GM18508 (cell line): ENCODE measurements around the gene ANKRD13C.
"Not testable (repeated sequence)": the region's sequence is repeated elsewhere in the genome, so short reads cannot be mapped to it uniquely, and the experiment has no call there.

Experiments
- ATAC-seq: cut with Tn5 transposase; IDR thresholded peaks from one replicate; pipeline ENCODE4 v1.9.1; 2021; ENCODE audit warnings: moderate number of reproducible peaks; ENCODE audit not compliant: insufficient read depth, unreplicated experiment

The ANKRD13C gene, protein sequence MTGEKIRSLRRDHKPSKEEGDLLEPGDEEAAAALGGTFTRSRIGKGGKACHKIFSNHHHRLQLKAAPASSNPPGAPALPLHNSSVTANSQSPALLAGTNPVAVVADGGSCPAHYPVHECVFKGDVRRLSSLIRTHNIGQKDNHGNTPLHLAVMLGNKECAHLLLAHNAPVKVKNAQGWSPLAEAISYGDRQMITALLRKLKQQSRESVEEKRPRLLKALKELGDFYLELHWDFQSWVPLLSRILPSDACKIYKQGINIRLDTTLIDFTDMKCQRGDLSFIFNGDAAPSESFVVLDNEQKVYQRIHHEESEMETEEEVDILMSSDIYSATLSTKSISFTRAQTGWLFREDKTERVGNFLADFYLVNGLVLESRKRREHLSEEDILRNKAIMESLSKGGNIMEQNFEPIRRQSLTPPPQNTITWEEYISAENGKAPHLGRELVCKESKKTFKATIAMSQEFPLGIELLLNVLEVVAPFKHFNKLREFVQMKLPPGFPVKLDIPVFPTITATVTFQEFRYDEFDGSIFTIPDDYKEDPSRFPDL

DNA sequence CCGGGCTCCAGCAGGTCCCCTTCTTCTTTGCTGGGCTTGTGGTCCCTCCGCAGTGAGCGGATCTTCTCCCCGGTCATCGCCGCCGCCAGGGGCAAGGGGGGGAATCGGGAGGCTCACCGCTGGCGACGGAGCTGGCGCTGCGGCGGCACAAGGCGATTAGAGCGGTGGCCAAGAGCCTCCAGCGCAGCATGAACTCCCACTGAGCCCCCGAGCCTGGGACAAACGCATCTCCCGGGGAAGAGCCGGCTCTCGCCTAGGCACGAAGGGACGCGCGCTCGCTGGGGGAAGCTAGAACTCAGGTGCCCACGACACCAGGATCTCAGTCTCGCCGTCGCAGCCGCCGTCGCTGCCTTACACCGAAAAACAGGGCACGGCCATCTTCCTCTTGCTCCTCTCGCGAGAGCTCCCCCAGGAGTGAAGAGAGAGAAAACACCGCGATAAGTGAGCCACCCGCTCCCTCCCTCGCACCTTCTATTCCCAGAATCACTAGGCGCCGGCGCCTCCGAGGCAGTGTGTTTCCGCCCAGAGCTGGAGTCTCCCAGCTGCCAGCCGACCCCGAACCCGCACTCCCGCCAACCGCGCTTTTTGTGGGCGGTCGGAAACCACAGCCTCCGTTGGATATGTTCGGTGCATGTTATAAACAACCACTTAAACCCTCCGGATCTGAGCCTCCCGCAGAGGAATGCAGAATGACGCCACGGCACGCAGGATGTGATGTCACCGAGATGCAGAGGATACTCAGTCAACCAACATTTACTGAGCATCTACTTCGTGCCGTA lies at the start of gene ANKRD13C:
TSS of gene ANKRD13C (minus strand) at position 391 of the 779 bp plus-strand sequence. CDS start at position 77, 314 bp downstream.
- peak; percentile 62 for ATAC-seq

DNA sequence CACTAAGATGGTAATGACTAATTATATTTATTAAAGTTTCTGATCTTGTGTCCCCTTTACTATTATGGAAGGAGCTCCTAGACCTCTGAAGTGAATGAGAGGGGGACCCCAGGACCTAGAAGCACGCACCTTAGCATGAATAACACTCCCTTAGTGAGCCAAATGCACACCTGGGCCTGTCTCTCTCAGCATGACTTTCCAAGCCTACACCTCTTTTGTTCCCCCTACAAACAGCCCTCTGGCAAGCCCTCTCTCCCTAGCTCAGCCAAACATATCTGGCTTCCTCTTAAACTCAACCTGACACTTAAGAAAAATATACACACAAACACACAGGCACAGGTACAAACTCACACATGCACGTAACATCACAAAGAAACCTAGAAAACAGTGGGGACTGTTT lies 49.2 kb upstream of the ANKRD13C start:
- ATAC-seq: no peak

DNA sequence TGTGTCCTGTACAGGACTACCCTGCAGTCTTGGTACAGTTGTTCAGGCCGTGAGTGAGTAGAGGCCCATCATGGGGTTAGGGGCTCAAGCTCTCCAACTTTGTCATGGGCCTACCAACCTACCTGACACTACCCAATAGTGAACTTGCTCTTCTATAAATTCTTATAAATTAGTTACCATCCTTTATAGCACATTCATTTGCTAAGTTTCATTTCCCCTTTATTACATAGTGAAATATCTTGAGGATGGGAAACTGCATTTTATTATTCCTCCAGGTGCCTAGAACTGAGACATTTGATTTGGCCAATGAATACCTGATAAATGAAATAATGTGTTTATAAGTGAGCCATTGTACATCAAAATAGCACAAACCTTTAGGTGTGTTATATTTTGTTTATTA lies 47.5 kb upstream of the ANKRD13C start:
- ATAC-seq: no peak

DNA sequence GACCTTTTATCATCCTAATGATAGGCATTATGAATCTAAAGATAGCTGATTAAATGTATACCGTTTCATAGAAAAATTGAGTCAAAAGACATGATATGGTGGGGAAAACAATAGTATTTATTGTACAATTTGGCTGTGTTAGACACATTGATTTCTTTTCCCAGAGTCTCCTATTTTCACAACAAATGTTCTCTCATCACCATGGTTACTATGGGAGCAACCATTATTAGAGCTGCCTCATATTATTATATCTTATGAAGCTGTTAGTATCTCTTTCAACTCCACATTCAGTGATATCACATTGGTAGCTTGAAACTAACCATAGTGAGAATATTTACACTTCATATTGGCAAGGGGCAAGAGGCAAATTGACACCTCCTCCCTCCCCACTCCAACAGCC lies 45.8 kb upstream of the ANKRD13C start:
- ATAC-seq: no peak

DNA sequence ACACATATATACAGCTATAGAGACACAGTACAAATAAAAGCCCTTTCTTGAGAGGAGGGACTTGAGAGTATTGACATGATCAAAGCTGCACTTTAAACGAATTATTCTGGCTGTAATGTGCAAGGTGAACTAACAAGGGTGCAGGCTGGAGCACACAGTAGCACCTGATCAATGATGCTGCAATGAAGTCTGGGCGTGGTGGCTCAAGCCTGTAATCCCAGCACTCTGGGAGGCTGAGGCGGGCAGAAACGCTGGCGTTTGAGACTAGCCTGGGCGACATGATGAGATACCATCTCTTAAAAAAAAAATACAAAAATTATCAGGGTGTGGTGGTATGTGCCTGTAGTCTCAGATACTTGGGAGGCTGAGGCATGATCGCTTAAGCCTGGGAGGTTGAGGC lies 42.5 kb upstream of the ANKRD13C start:
- ATAC-seq: no peak

DNA sequence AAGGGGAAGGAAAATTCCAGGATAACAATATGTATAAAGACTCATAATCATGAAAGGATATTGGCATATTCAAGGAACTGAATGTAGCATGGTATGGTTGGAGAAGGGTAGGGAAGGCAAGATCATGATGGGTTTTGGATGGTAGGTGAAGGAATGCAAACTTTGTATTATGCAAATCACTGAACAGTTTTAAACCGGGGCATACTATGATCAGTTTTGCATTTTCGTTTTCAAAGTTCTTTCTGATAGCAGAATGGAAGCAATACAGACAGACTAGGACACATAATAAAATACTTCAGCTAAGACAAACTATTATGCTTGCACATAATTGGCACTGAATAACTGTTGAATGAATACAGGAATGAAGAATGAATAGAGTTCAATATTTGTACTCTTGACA lies 42.1 kb upstream of the ANKRD13C start:
- no peak for ATAC-seq

DNA sequence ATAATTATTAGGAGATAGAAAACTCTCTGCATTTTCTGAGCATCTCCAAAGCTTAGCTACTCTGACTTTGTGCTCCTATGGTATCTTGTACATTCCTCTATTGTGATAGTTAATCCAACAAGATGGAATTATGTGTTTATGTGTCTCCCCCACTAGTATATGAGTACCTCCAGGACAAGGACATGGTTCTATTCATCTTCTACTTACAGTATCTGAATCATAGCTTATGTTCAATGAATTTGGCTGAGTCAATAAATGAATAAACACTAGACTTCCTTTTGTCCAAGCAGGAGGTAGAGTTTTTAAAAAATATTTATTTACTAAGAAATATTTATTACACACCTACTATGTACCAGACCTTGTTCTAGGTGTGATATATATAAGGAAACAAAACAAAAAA lies 38.1 kb upstream of the ANKRD13C start:
- no peak for ATAC-seq

DNA sequence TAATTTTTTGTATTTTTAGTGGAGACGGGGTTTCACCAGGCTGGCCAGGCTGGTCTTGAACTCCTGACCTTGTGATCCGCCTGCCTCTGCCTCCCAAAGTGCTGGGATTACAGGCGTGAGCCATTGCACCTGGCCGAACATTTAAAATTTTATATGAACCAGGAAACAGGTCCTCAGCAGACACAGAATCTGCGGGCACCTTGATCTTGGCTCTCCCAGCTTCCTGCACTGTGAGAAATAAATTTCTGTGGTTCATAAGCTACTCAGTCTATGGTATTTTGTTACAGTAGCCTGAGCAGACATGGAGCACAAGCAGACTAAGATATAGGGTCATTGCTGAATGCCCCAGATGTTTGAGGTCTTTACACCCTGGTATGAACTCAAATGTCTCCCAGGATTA lies 33.0 kb upstream of the ANKRD13C start:
- ATAC-seq: no peak

DNA sequence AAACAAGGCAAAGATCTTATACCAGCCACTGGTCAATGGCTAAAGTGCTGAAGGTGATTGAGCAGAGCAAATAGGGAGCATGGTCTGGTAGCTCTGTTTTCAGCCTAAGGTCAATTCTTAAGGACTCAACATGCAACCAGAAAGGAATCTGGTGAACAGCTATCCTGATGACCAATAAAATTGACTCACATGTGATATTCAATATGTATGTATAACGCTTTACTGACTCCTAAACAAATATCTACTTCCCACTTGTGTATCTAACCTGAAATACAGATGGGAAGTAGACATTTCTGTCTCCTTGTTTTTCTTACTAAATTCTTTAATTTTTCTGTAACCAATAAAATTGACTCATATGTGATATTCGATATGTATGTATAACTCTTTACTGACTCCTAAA lies 31.6 kb upstream of the ANKRD13C start:
- no peak for ATAC-seq

DNA sequence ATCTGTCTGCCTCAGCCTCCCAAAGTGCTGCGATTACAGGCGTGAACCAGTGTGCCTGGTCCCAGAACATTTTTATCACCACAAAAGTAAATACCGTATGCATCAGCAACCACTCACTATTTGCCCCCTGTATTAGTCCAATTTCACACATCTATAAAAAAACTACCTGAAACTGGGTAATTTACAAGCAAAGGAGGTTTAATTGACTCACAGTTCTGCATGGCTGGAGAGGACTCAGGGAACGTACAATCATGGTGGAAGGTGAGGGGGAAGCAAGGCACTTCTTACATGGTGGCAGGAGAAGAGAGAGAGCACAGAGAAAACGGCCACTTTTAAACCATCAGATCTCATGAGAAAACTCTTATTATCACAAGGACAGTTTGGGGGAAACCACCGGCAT lies 31.0 kb upstream of the ANKRD13C start:
- ATAC-seq: no peak

DNA sequence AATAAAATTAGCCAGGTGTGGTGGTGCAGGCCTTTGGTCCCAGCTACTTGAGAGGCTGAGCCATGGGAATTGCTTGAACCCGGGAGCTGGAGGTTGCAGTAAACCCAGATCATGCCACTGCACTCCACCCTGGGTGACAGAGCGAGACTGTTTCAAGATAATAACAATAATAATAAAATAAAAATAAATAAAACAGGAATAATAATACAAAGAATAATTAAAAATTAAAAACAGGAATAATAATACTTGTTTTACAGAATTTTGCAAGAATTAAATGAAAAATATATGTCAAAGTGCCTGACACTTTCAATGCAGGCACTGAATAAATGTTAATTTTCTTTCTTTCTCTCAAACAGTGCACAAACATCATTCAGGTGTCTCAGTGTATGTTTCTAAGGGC lies 30.0 kb upstream of the ANKRD13C start:
- no peak for ATAC-seq

DNA sequence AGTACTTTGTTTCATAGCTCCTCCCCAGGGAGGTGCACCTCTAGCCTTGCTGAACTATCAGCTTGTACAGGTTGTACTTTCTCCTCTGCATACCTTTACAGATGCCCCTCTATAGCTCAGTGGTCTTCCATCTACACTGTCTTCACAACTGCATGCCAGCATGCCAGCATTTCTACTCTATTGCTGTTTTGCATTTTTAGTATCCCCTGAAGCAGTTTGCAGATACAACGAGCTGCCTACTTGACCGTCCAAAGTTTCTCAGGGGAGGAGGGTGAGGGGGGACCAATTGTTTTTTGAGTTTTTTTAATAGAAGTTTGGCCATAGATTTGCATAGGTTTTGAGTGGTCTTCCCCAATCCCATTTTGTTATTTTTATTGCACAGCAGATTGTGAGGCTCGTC lies 29.0 kb upstream of the ANKRD13C start:
- ATAC-seq: no peak

DNA sequence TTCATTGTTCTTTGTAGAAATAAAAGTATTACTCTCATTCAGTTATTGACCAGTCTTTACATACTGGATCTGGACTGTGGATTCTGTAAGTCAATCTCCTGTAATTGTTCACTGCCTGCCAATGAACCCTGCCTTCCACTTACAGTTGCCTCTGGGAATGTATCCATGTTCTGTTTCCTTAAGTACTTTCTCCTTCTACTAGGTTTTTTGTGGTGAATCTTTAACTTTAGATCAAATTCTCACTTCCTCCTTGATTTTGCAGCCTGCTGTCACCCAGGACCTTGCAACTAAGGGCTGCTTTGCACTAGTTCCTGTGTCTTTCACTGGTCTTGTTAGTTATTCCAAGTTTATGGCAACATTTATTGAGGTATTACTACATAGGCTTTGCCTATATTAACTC lies 28.2 kb upstream of the ANKRD13C start:
- peak; percentile 51 for ATAC-seq

DNA sequence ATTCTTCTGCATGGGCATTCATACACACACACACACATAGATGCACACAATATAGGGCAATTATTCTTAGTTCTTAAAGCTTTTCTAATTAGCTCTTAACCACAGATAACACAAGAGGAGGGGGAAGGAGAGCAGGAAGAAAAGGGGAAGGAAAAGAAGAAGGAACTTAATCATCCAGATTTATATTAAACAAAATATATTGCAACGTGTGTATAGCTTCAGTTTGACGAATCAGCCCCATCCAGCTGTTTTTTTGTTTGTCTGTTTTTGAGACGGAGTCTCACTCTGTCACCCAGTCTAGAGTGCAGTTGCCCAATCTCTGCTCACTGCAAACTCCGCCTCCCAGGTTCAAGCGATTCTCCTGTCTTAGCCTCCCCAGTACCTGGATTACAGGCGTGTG lies 21.7 kb upstream of the ANKRD13C start:
- ATAC-seq: no peak

DNA sequence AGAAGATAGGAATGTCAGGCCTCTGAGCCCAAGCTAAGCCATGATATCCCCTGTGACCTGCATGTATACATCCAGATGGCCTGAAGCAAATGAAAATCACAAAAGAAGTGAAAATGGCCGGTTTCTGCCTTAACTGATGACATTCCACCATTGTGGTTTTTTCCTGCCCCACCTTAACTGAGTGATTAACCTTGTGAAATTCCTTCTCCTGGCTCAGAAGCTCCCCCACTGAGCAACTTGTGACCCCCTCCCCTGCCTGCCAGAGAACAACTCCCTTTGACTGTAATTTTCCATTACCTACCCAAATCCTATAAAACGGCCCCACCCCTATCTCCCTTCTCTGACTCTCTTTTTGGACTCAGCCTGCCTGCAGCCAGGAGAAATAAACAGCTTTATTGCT lies 19.1 kb upstream of the ANKRD13C start:
- ATAC-seq: not testable (repeated sequence)

DNA sequence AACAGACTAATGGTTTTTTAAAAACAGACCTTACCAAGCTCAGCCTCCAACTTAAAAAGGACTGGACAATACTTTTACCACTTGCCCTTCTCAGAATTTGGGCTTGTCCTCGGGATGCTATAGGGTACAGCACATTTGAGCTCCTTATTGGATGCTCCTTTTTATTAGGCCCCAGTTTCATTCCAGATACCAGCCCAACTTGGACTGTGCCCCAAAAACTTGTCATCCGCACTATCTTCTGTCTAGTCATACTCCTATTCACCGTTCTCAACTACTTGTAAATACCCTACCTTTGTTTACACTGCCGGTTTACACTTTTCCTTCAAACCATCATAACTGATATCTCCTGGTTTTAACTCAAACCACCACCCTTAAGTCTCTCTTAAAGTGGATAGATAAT lies 17.9 kb upstream of the ANKRD13C start:
- ATAC-seq: no peak

DNA sequence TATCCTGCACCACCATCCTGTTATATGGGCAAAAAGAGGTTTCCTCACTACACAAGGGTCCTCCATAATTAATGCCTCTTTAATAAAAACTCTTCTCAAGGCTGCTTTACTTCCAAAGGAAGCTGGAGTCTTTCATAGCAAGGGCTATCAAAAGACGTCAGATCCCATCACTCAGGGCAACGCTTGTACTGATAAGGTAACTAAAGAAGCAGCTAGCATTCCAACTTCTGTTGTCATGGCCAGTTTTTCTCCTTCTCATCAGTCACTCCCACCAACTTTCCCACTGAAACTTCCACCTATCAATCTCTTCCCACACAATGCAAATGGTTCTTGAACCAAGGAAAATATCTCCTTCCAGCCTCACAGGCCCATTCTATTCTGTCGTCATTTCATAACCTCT lies 17.1 kb upstream of the ANKRD13C start:
- not testable (repeated sequence) for ATAC-seq

DNA sequence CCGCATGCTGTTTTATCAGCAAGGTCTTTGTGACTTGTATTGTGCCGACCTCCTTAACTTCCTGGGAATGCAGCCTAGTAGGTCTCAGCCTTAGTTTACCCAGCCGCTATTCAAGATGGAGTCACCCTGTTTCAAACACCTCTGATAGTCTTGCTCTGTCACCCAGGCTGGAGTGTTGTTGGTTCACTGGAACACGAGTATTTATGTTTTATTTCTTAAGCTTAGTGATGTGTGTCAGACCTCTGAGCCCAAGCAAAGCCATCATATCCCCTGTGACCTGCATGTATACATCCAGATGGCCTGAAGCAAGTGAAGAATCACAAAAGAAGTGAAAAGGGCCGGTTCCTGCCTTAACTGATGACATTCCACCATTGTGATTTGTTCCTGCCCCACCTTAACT lies 12.9 kb upstream of the ANKRD13C start:
- ATAC-seq: not testable (repeated sequence)

DNA sequence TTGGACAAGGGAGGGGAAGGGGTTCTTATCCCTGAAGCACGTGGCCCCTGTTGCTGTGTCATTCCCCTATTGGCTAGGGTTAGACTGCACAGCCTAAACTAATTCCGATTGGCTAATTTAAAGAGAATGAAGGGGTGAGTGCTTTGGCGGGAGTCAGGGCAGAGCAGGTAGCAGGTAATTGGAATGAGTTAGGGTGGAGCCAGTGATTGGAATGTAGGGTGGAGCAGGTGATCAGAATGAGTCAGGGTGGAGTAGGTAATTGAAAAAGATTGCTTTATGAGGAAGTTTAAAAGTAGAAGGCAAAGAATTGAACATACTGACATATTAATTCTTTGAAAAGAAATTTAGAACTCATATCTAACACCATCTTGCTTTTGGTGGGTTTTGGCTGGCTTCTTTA lies 12.5 kb upstream of the ANKRD13C start:
- not testable (repeated sequence) for ATAC-seq

DNA sequence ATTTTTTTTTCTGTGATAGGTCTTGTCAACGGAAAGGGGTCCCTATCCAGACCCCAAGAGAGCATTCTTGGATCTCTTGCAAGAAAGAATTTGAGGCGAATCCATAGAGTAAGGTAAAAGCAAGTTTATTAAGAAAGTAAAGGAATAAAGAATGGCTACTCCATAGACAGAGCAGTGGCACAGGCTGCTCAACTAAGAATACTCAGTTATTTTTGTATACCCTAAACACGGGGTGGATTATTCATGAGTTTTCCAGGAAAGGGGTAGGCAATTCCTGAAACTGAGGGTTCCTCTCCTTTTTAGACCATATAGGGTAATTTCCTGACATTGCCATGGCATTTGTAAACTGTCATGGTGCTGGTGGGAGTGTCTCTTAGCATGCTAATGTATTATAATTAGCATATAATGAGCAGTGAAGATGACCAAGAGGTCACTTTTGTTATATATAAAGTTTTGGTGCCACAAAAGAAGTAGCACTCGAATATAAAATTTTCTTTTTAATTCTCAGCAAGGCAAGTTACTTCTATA lies 12.0 kb upstream of the ANKRD13C start:
- not testable (repeated sequence) for ATAC-seq

DNA sequence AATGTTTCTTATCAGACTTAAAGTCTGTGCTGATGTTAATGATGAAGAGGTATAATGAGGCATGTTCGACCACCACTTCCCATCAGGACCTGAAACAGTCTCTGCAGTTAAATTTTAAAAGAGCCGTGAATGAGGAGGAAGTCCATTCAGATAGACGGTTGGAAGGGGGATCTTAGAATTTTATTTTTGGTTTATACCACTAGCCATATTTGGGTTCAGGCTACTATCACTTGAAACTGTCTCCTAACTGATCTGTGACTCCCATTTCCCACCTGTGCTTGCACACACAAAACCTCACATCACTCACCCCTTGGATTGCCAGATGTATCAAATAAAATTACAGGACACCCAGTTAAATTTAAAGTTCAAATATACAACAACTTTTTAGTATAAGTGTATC lies 9.9 kb upstream of the ANKRD13C start:
- no peak for ATAC-seq
